ENCODE data around the gene HES3.
A peak's percentile ranks its signal among the peaks of the same experiment; 100 is the strongest.

Gene HES3

GRCh38 chr1:6210591-6211355 is 33.2 kb upstream of the HES3 start:
- H3K27ac ChIP-seq, result no peak overlapping the region
- no peak for TF ChIP-seq ZFX (IDR thresholded peaks at IDR 0.05)
- TF ChIP-seq, protein P1, sequence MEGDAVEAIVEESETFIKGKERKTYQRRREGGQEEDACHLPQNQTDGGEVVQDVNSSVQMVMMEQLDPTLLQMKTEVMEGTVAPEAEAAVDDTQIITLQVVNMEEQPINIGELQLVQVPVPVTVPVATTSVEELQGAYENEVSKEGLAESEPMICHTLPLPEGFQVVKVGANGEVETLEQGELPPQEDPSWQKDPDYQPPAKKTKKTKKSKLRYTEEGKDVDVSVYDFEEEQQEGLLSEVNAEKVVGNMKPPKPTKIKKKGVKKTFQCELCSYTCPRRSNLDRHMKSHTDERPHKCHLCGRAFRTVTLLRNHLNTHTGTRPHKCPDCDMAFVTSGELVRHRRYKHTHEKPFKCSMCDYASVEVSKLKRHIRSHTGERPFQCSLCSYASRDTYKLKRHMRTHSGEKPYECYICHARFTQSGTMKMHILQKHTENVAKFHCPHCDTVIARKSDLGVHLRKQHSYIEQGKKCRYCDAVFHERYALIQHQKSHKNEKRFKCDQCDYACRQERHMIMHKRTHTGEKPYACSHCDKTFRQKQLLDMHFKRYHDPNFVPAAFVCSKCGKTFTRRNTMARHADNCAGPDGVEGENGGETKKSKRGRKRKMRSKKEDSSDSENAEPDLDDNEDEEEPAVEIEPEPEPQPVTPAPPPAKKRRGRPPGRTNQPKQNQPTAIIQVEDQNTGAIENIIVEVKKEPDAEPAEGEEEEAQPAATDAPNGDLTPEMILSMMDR (conservative IDR thresholded peaks at IDR 0.05), result no peak

GRCh38 chr1:6211731-6212130 is 32.2 kb upstream of the HES3 start:
- TF ChIP-seq, protein P1 (conservative IDR thresholded peaks at IDR 0.05), result no peak
- no peak for TF ChIP-seq ZFX (IDR thresholded peaks at IDR 0.05)
- no peak overlapping the region for H3K27ac ChIP-seq

- no peak overlapping the region for H3K27ac ChIP-seq
- TF ChIP-seq, protein P1 (conservative IDR thresholded peaks at IDR 0.05), result no peak
- no peak for TF ChIP-seq ZFX (IDR thresholded peaks at IDR 0.05)
These were observed 31.6 kb upstream of the HES3 start for GRCh38 chr1:6212193-6212959.

DNA sequence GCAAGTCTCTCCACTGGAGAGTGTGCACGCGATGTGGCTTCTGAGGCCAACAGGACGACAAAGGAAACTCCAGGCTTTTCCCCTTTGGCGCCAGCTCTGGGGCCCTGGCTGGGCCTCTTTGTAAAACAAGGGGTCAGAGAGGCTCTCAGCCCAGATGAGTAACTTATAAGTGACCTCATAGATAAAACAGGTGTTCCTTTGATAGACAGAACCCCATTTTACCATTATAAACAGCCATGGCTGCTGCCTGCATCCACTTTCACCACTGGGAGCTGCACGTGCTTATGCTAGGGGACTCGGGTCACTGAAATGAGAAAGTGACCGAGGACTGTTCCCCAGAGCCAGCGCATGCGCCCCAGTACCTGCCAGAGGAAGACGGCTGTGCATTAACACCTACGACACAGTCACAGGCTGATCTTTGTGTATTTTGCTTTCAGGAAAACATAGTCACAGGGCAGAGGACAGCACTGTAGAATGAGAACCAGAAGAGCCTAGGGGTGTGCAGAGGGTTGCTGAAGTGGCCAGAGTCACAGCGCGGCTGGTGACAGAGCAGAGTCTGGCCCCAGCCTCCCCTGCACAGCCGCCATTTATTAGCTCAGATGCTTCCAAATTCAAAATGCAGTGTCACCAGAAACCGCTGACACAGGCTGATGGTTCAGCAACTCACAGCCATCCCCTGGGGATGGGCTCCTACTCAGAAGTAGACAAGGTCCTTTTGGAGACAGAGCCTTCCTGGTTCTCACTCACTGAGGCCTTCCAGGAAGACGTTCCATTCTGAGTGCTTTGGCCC is 25.4 kb upstream of the HES3 start:
- H3K27ac ChIP-seq, result no peak overlapping the region
- TF ChIP-seq, protein P1 (conservative IDR thresholded peaks at IDR 0.05), result no peak
- no peak for TF ChIP-seq ZFX (IDR thresholded peaks at IDR 0.05)

DNA sequence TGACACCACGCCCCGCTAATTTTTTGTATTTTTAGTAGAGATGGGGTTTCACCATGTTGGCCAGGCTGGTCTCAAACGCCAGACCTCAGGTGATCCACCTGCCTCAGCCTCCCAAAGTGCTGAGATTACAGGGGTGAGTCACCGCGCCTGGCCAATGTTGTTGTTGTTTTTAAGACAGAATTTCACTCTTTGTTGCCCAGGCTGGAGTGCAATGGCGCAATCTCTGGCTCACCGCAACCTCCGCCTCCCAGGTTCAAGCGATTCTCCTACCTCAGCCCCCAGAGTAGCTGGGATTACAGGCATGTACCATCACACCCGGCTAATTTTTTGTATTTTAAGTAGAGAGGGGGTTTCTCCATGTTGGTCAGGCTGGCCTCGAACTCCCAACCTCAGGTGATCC is 24.3 kb upstream of the HES3 start:
- H3K27ac ChIP-seq, result peak overlapping the region; percentile 12

DNA sequence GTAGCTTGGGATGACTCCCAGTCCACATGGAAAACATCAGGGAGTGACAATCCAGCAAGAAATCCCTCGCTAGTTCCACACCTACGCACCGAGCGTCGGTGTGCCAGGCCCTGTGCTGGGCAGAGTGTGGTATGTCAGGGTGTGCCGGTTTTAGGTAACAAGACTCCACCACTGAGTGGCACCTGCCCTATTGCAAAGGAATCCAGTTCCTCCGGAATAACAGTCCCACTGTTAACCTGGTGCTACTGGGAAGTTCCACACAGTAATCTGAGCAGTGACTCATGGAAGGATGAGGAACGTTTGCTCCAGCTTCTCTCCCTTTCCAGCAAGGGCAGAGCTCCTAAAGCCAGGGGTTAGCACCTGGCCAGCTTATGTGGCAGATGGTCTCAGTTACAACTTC is 23.7 kb upstream of the HES3 start:
- H3K27ac ChIP-seq, result peak overlapping the region; percentile 12
- TF ChIP-seq, protein P1 (conservative IDR thresholded peaks at IDR 0.05), result no peak
- TF ChIP-seq ZFX (IDR thresholded peaks at IDR 0.05), result no peak

GRCh38 chr1:6221210-6221784 is 22.7 kb upstream of the HES3 start:
- no peak overlapping the region for H3K27ac ChIP-seq
- no peak for TF ChIP-seq ZFX (IDR thresholded peaks at IDR 0.05)

DNA sequence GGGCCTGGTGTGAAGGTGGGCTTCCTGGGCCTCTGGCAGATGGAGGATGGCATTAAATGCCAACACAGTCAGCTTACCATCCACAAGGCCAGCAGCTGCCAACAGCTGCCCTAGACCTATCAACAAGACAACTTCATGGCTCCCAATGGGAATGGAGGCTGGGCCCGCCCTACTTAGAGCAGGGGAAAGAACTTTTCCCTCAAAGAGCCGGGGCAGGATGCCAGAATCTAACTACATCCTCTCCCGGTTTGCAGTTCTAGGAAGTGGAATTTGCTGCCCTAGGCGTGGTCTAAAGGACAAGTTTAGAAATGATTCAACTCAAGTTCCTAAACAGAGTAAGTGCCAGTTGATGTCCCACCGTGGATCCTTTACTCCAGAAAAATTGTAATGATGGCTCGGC is 21.3 kb upstream of the HES3 start:
- H3K27ac ChIP-seq, result no peak overlapping the region

More for the DNA sequence above, 21.3 kb upstream of the HES3 start:
- TF ChIP-seq, protein P1 (conservative IDR thresholded peaks at IDR 0.05), result no peak
- no peak for TF ChIP-seq ZFX (IDR thresholded peaks at IDR 0.05)

Measured in C4-2B (cell line).